Subcutaneous abdominal adipose tissue (tissue), 5 donors: Measurements from ENCODE around the gene ZNF584.
"Not testable (repeated sequence)": the region's sequence is repeated elsewhere in the genome, so short reads cannot be mapped to it uniquely, and the experiment has no call there.

Experiments used
- H3K27ac ChIP-seq: one replicate; pipeline ENCODE4 v1.7.0; 2013; ENCODE audit warnings: low read depth, mild to moderate bottlenecking, inconsistent platforms, low read length, moderate library complexity
- H3K27me3 ChIP-seq, 5 donors: one replicate each; pipeline ENCODE4 v1.7.0; 2013; ENCODE audit warnings: low read length in 5 of 5, inconsistent platforms in 1 of 5; ENCODE audit not compliant: control insufficient read depth in 5 of 5, insufficient read depth in 4 of 5
- H3K36me3 ChIP-seq, 5 donors: one replicate each; pipeline ENCODE4 v1.7.0; 2013; ENCODE audit warnings: low read length in 5 of 5; ENCODE audit not compliant: control insufficient read depth in 5 of 5, insufficient read depth in 5 of 5
- H3K4me1 ChIP-seq, 5 donors: one replicate each; pipeline ENCODE4 v1.7.0; 2013; ENCODE audit warnings: low read length in 5 of 5, mild to moderate bottlenecking in 3 of 5, moderate library complexity in 1 of 5; ENCODE audit not compliant: control insufficient read depth in 5 of 5, insufficient read depth in 5 of 5
- H3K4me3 ChIP-seq, 5 donors: one replicate each; pipeline ENCODE4 v1.7.0; 2013; ENCODE audit warnings: low read length in 5 of 5, low read depth in 1 of 5
- H3K9ac ChIP-seq, 5 donors: one replicate each; pipeline ENCODE4 v1.7.0; 2013; ENCODE audit warnings: low read length in 5 of 5, mild to moderate bottlenecking in 4 of 5, moderate library complexity in 3 of 5
- H3K9me3 ChIP-seq, 5 donors: one replicate each; pipeline ENCODE4 v1.7.0; 2013; ENCODE audit warnings: low read length in 5 of 5; ENCODE audit not compliant: control insufficient read depth in 5 of 5
- donor health status: healthy.
- donor health status: healthy.
- donor health status: healthy.
- donor health status: healthy.
- donor health status: healthy.

Gene ZNF584

DNA sequence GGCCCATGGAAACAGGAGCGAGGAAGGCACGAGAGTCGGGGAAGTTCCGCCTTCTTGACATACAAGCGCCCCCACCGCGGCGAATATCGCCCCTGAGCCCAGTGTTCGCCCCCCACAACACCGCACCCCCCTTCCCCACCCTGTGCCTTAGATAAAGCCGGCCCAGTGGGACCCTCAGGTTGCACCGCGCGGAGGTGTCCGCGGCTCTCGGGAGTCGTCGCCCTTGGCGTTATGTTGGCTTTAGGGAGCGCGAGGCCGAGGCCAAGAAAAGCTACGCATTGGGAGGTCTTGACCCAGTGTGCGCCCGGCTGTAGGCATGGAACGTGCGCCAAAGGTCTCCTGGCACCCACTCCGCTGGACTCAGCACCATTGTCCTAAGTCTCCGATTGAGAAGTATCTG, 32.1 kb downstream of the ZNF584 start:
- Histone ChIP-seq H3K27ac (peak overlapping the region; percentile 67), H3K4me3 (peak overlapping the region; percentile 87 to 99 (median 94)), H3K27me3 (no peaks in the 10 kb centered on the region), H3K4me1 (peaks cover 3 to 20% (median 18%) of the 10 kb centered on the region in 5 donors), H3K9me3 (peaks cover 21 to 33% (median 25%) of the 10 kb centered on the region in 5 donors), H3K36me3 (peaks cover 5 to 23% (median 17%) of the 10 kb centered on the region in 5 donors), H3K9ac (peak overlapping the region in 2 of 5 donors; percentile 18 to 27)

- not testable (repeated sequence) for H3K36me3 ChIP-seq, H3K4me3 ChIP-seq, H3K27me3 ChIP-seq, H3K27ac ChIP-seq, H3K9ac ChIP-seq
- Histone ChIP-seq H3K4me1 (peaks cover 3 to 20% (median 18%) of the 10 kb centered on the region in 5 donors), H3K9me3 (peaks cover 2 to 12% (median 9%) of the 10 kb centered on the region in 5 donors)
Observed at GRCh38 chr19:58442986-58443385, 34.5 kb downstream of the ZNF584 start.

DNA sequence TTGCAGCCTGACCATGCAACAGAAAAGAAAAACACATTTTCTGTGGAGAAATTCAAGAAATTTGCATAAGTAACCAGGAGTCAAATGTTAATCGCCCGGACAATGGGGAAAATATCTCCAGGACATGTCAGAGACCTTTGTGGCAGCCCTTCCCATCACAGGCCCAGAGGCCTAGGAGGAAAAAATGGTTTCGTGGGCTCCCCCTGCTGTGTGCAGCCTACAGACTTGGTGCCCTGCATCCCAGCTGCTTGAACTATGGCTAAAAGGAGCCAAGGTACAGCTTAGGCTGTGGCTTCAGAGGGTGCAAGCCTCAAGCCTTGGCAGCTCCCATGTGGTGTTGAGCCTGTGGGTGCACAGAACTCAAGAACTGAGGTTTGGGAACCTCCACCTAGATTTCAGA, 40.4 kb downstream of the ZNF584 start:
- H3K27me3 ChIP-seq, H3K9me3 ChIP-seq, H3K9ac ChIP-seq, H3K27ac ChIP-seq, H3K36me3 ChIP-seq, H3K4me3 ChIP-seq: not testable (repeated sequence)
- H3K4me1 ChIP-seq: peaks cover 3 to 16% (median 12%) of the 10 kb centered on the region in 5 donors

DNA sequence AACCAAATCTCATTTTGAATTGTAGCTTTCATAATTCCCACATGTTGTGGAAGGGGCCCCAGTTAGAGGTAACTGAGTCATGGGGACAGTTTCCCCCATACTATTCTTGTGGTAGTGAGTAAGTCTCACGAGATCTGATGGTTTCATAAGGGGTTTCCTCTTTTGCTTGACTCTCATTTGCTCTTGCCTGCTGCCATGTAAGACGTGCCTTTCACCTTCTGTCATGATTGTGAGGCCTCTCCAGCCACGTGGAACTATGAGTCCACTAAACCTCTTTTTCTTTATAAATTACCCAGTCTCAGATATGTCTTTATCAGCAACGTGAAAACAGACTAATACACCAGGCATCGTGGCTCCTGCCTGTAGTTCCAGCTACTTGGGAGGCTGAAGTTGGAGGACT, 41.5 kb downstream of the ZNF584 start:
- H3K9ac ChIP-seq, H3K4me3 ChIP-seq, H3K27me3 ChIP-seq, H3K9me3 ChIP-seq, H3K27ac ChIP-seq: not testable (repeated sequence)
- Histone ChIP-seq H3K4me1 (peaks cover 3 to 16% (median 12%) of the 10 kb centered on the region in 5 donors), H3K36me3 (peaks cover 0 to 15% (median 11%) of the 10 kb centered on the region in 5 donors)

GRCh38 chr19:58450856-58451357, 42.5 kb downstream of the ZNF584 start:
- H3K27me3 ChIP-seq: peaks cover 0 to 4% (median 0%) of the 10 kb centered on the region in 5 donors
- peaks cover 3 to 16% (median 12%) of the 10 kb centered on the region in 5 donors for H3K4me1 ChIP-seq
- peak overlapping the region in 3 of 5 donors; percentile 48 to 86 (median 59) for H3K9ac ChIP-seq
- peaks cover 0 to 3% (median 0%) of the 10 kb centered on the region in 5 donors for H3K9me3 ChIP-seq
- H3K4me3 ChIP-seq: peak overlapping the region; percentile 63 to 88 (median 87)
- peaks cover 0 to 19% (median 17%) of the 10 kb centered on the region in 5 donors for H3K36me3 ChIP-seq
- no peak overlapping the region for H3K27ac ChIP-seq

GRCh38 chr19:58451358-58452101, 43.1 kb downstream of the ZNF584 start, which contains the start of gene ZNF324B:
TSS of gene ZNF324B (plus strand) at chr19:58451622. CDS start at chr19:58453702, 2,080 bp downstream.
- peak within 1 kb of the TSS; percentile 41 for H3K27ac ChIP-seq
- peaks cover 0 to 25% (median 24%) of the 10 kb centered on the region in 5 donors for H3K36me3 ChIP-seq
- H3K9ac ChIP-seq: peak within 1 kb of the TSS in 4 of 5 donors; percentile 73 to 86 (median 85)
- H3K9me3 ChIP-seq: peaks cover 0 to 3% (median 0%) of the 10 kb centered on the region in 5 donors
- peaks cover 0 to 2% (median 0%) of the 10 kb centered on the region in 5 donors for H3K27me3 ChIP-seq
- H3K4me1 ChIP-seq: peaks cover 3 to 16% (median 12%) of the 10 kb centered on the region in 5 donors
- H3K4me3 ChIP-seq: peak within 1 kb of the TSS; percentile 63 to 88 (median 87)

DNA sequence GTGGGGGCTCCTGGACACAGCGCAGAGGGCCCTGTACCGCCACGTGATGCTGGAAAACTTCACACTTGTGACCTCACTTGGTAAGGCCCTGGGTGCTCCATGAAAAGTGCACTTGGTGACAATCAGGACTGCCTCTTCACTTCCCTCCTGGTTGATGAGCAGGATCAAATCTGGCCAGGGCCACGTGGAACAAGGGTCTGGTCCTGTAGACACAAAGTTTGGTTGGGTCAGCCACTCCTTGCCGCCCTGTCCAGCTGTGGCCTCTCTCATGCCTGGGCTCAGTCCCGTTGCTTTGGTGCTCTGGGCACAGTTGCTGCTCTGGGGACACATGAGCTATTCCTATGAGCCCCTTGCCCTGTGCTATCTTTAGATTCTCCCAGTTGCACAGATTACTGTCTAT, 45.3 kb downstream of the ZNF584 start:
- Histone ChIP-seq H3K4me1 (peaks cover 3 to 16% (median 12%) of the 10 kb centered on the region in 5 donors), H3K36me3 (peaks cover 0 to 32% (median 31%) of the 10 kb centered on the region in 5 donors), H3K27me3 (no peaks in the 10 kb centered on the region), H3K4me3 (no peak overlapping the region), H3K9ac (no peak overlapping the region), H3K27ac (no peak overlapping the region), H3K9me3 (peaks cover 0 to 3% (median 0%) of the 10 kb centered on the region in 5 donors)

DNA sequence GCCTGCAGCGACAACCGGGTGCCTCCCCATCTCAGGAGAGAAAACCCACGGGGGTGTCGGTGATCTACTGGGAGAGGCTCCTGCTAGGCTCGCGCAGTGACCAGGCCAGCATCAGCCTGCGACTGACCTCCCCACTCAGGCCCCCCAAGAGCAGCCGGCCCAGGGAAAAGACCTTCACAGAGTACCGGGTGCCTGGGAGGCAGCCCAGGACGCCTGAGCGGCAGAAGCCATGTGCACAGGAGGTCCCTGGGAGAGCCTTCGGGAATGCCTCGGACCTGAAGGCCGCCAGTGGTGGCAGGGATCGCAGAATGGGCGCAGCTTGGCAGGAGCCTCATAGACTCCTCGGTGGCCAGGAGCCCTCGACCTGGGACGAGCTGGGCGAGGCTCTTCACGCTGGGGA, 46.9 kb downstream of the ZNF584 start:
- Histone ChIP-seq H3K36me3 (peaks cover 0 to 34% (median 32%) of the 10 kb centered on the region in 5 donors), H3K4me3 (no peak overlapping the region), H3K27me3 (no peaks in the 10 kb centered on the region), H3K4me1 (peaks cover 3 to 16% (median 12%) of the 10 kb centered on the region in 5 donors), H3K9me3 (no peaks in the 10 kb centered on the region), H3K9ac (no peak overlapping the region), H3K27ac (no peak overlapping the region)

GRCh38 chr19:58456111-58456510, 47.7 kb downstream of the ZNF584 start:
- Histone ChIP-seq H3K9ac (no peak overlapping the region), H3K4me3 (no peak overlapping the region), H3K36me3 (peaks cover 0 to 34% (median 32%) of the 10 kb centered on the region in 5 donors), H3K4me1 (peaks cover 0 to 12% (median 8%) of the 10 kb centered on the region in 5 donors), H3K9me3 (no peaks in the 10 kb centered on the region), H3K27ac (no peak overlapping the region), H3K27me3 (no peaks in the 10 kb centered on the region)

DNA sequence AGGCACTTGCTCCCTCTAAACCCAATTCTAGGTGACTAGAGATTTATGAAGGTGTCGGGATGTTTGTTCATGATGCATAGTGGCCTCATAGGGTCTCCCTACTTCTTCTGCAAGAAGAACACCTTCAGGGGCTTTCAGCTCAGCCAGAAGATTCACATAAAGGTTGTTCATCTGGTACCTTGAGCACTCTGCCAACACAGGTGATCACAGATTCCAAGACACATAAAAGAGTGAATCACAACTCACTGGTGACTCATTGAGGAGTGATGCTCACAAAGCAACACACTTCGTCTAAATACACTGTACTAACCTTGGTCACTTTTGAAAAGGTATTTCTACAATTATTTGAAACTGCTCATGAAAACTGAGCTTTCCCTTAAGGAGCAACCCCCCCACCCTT, 51.6 kb downstream of the ZNF584 start:
- H3K27ac ChIP-seq: no peak overlapping the region
- H3K9ac ChIP-seq: no peak overlapping the region
- H3K4me3 ChIP-seq: no peak overlapping the region
- no peaks in the 10 kb centered on the region for H3K4me1 ChIP-seq
- no peaks in the 10 kb centered on the region for H3K9me3 ChIP-seq
- H3K27me3 ChIP-seq: no peaks in the 10 kb centered on the region
- peaks cover 0 to 23% (median 18%) of the 10 kb centered on the region in 5 donors for H3K36me3 ChIP-seq
